Keratinocyte (primary cell): ENCODE data around the gene FZR1. TPM values are rescaled to one million over a fixed set of nuclear protein-coding genes. Genes with fewer than 3 reads are reported as not detected.

ENCODE experiments used
- DNase-seq: peaks from one replicate; pipeline ENCODE4 v3.0.0-alpha.2; 2011; ENCODE audit warnings: low read depth, missing footprints, low spot score
- FAIRE-seq: peaks from 2 replicates; lab custom pipeline; 2011; peaks lifted over from hg19 to GRCh38; lab: Jason Lieb, UNC
- H2AFZ ChIP-seq: 2 replicates; pipeline ENCODE4 v1.6.0; 2012; ENCODE audit warnings: low read length, control low read depth, inconsistent platforms; ENCODE audit not compliant: control insufficient read depth
- H3K27ac ChIP-seq: 2 replicates; pipeline ENCODE4 v1.5.1; 2011; ENCODE audit warnings: low read length; ENCODE audit not compliant: control insufficient read depth, insufficient read depth
- H3K27me3 ChIP-seq: 3 replicates; pipeline ENCODE4 v1.6.0; 2011; ENCODE audit warnings: low read length; ENCODE audit not compliant: control insufficient read depth, insufficient read depth; ENCODE audit errors: extremely low read depth
- H3K36me3 ChIP-seq, 2 experiments: 2 replicates in 1 of 2; 3 replicates in 1 of 2; pipeline ENCODE4 v1.5.1; 2011; ENCODE audit warnings: low read length in 2 of 2, mild to moderate bottlenecking in 1 of 2; ENCODE audit not compliant: control insufficient read depth in 2 of 2, insufficient read depth in 2 of 2; ENCODE audit errors: extremely low read depth in 1 of 2
- H3K4me1 ChIP-seq: 3 replicates; pipeline ENCODE4 v1.5.1; 2011; ENCODE audit warnings: low read length; ENCODE audit not compliant: control insufficient read depth, insufficient read depth; ENCODE audit errors: extremely low read depth
- H3K4me2 ChIP-seq: 3 replicates; pipeline ENCODE4 v1.6.0; 2011; ENCODE audit warnings: low read depth, low read length; ENCODE audit not compliant: control insufficient read depth, insufficient read depth; ENCODE audit errors: extremely low read depth
- H3K4me3 ChIP-seq, 3 experiments: fragments of 200-600 bp in 1 of 3; sonication (generic) in 1 of 3; 2 replicates in 2 of 3; 3 replicates in 1 of 3; pipeline ENCODE4 v1.5.1; 2011 to 2016; ENCODE audit warnings: low read length in 3 of 3, mild to moderate bottlenecking in 3 of 3, control low read depth in 2 of 3, inconsistent platforms in 1 of 3, low read depth in 1 of 3, mixed read lengths in 1 of 3, mixed run types in 1 of 3, moderate library complexity in 1 of 3; ENCODE audit not compliant: control insufficient read depth in 2 of 3, insufficient read depth in 2 of 3; ENCODE audit errors: extremely low read depth in 1 of 3
- H3K79me2 ChIP-seq: 2 replicates; pipeline ENCODE4 v1.6.0; 2012; ENCODE audit warnings: low read length; ENCODE audit not compliant: control insufficient read depth, insufficient read depth
- H3K9ac ChIP-seq: 3 replicates; pipeline ENCODE4 v1.6.0; 2011; ENCODE audit warnings: low read length; ENCODE audit not compliant: control insufficient read depth, insufficient read depth; ENCODE audit errors: extremely low read depth
- H3K9me1 ChIP-seq: 3 replicates; pipeline ENCODE4 v1.6.0; 2011; ENCODE audit warnings: low read length; ENCODE audit not compliant: control insufficient read depth, insufficient read depth; ENCODE audit errors: extremely low read depth
- H3K9me3 ChIP-seq: 2 replicates; pipeline ENCODE4 v1.5.1; 2012; ENCODE audit warnings: low read depth, low read length; ENCODE audit not compliant: control insufficient read depth
- H4K20me1 ChIP-seq: 3 replicates; pipeline ENCODE4 v1.6.0; 2011; ENCODE audit warnings: low read length; ENCODE audit not compliant: control insufficient read depth, insufficient read depth; ENCODE audit errors: extremely low read depth
- EZH2 ChIP-seq: IDR thresholded peaks from one replicate; pipeline ENCODE4 v1.6.1; 2012; ENCODE audit warnings: inconsistent platforms, mild to moderate bottlenecking, low read length, moderate library complexity
- dilution Hi-C: fragments of 300-500 bp; cut with MboI; formaldehyde crosslinking; loops from one replicate; pipeline ENCODE4 v1.7.0; 2020; ENCODE audit warnings: low sequenced_read_pairs; ENCODE audit not compliant: extremely low pct_ligation_motif_present
- polyA plus RNA-seq, 5 experiments: library from polyadenylated mRNA; depleted of rRNA in 3 of 5; stranded (reverse) in 3 of 5; stranded (forward) in 1 of 5; unstranded in 1 of 5; fragments of >200 nt; gene quantifications; 1 replicate in 1 of 5; 2 replicates in 3 of 5; 3 replicates in 1 of 5; pipeline versions ENCODE4 v1.2.1 to v1.2.3, GENCODE V29; 2011 to 2012; ENCODE audit warnings: missing spikeins in 2 of 5, low read depth in 1 of 5, low replicate concordance in 1 of 5
- TF ChIP-seq, protein P1 (sequence below), 3 experiments: IDR thresholded peaks in 1 of 3; conservative IDR thresholded peaks in 1 of 3; optimal IDR thresholded peaks in 1 of 3; 2 replicates in 2 of 3; 3 replicates in 1 of 3; pipeline versions ENCODE3 to v1.5.1; 2011; ENCODE audit warnings: low read length in 3 of 3, mild to moderate bottlenecking in 3 of 3, moderate library complexity in 2 of 3, control low read depth in 1 of 3, inconsistent platforms in 1 of 3; ENCODE audit not compliant: insufficient read depth in 2 of 3; ENCODE audit errors: extremely low read depth in 1 of 3

The FZR1 gene
- polyA plus RNA-seq, 1 donor (not counting 4 experiments of a cell fraction or from before 2014, with no cell fraction given) = 23.3 TPM

GRCh38 chr19:3517638-3518037, 11.5 kb downstream of the FZR1 start:
- DNase-seq (no peak), FAIRE-seq (no peak)
- Histone ChIP-seq H3K36me3 (peaks cover 6 to 7% of the 10 kb centered on the region in 2 experiments), H3K27me3 (no peaks in the 10 kb centered on the region), H3K9ac (no peak overlapping the region), H3K4me3 (no peak overlapping the region), H3K9me3 (no peaks in the 10 kb centered on the region), H2AFZ (no peak overlapping the region), H3K27ac (no peak overlapping the region), H3K4me2 (no peak overlapping the region), H3K4me1 (peaks cover 16% of the 10 kb centered on the region), H3K9me1 (peaks cover 5% of the 10 kb centered on the region), H4K20me1 (peaks cover 58% of the 10 kb centered on the region), H3K79me2 (peaks cover 76% of the 10 kb centered on the region)
- dilution Hi-C loops = no loop called here
- no peak for TF ChIP-seq EZH2
- TF ChIP-seq, protein P1, sequence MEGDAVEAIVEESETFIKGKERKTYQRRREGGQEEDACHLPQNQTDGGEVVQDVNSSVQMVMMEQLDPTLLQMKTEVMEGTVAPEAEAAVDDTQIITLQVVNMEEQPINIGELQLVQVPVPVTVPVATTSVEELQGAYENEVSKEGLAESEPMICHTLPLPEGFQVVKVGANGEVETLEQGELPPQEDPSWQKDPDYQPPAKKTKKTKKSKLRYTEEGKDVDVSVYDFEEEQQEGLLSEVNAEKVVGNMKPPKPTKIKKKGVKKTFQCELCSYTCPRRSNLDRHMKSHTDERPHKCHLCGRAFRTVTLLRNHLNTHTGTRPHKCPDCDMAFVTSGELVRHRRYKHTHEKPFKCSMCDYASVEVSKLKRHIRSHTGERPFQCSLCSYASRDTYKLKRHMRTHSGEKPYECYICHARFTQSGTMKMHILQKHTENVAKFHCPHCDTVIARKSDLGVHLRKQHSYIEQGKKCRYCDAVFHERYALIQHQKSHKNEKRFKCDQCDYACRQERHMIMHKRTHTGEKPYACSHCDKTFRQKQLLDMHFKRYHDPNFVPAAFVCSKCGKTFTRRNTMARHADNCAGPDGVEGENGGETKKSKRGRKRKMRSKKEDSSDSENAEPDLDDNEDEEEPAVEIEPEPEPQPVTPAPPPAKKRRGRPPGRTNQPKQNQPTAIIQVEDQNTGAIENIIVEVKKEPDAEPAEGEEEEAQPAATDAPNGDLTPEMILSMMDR (optimal IDR thresholded peaks at IDR 0.05 in 1 of 3, IDR thresholded peaks at IDR 0.05 in 1 of 3, conservative IDR thresholded peaks at IDR 0.05 in 1 of 3; ENCODE audit: extremely low read depth in 1 of 3, insufficient read depth in 2 of 3, low read length in 3 of 3) = no peak

- no peak overlapping the region for H3K4me3 ChIP-seq
- DNase-seq = no peak
- no peak overlapping the region for H3K9ac ChIP-seq
- H2AFZ ChIP-seq = no peak overlapping the region
- no peak overlapping the region for H3K4me2 ChIP-seq
- no peaks in the 10 kb centered on the region for H3K9me3 ChIP-seq
- peaks cover 5% of the 10 kb centered on the region for H3K9me1 ChIP-seq
- H3K79me2 ChIP-seq = peaks cover 75% of the 10 kb centered on the region
- peaks cover 60% of the 10 kb centered on the region for H4K20me1 ChIP-seq
- H3K27me3 ChIP-seq = no peaks in the 10 kb centered on the region
- no peak overlapping the region for H3K27ac ChIP-seq
- dilution Hi-C loops = no loop called here
- TF ChIP-seq, protein P1 (optimal IDR thresholded peaks at IDR 0.05 in 1 of 3, IDR thresholded peaks at IDR 0.05 in 1 of 3, conservative IDR thresholded peaks at IDR 0.05 in 1 of 3; ENCODE audit: extremely low read depth in 1 of 3, insufficient read depth in 2 of 3, low read length in 3 of 3) = no peak
- no peak for TF ChIP-seq EZH2
- FAIRE-seq = no peak
- H3K4me1 ChIP-seq = peaks cover 16% of the 10 kb centered on the region
- H3K36me3 ChIP-seq = peaks cover 7 to 8% of the 10 kb centered on the region in 2 experiments
Observed at GRCh38 chr19:3518255-3518654, 12.1 kb downstream of the FZR1 start.
